Mucosa of stomach (tissue), 1 donor: ENCODE measurements around the gene ACTN3.
A peak's percentile ranks its signal among the peaks of the same experiment; 100 is the strongest.

Experiments used
- H3K27me3 ChIP-seq: one replicate; pipeline ENCODE4 v1.7.0; 2013; ENCODE audit warnings: mild to moderate bottlenecking, low read length; ENCODE audit not compliant: control insufficient read depth, insufficient read depth
- H3K36me3 ChIP-seq: one replicate; pipeline ENCODE4 v1.7.0; 2013; ENCODE audit warnings: low read length; ENCODE audit not compliant: control insufficient read depth, insufficient read depth
- H3K4me1 ChIP-seq: one replicate; pipeline ENCODE4 v1.7.0; 2013; ENCODE audit warnings: mild to moderate bottlenecking, low read length; ENCODE audit not compliant: control insufficient read depth, insufficient read depth
- H3K4me3 ChIP-seq: one replicate; pipeline ENCODE4 v1.7.0; 2013; ENCODE audit warnings: low read length
- H3K9ac ChIP-seq: one replicate; pipeline ENCODE4 v1.7.0; 2013; ENCODE audit warnings: mild to moderate bottlenecking, low read length, moderate library complexity
- H3K9me3 ChIP-seq: one replicate; pipeline ENCODE4 v1.7.0; 2013; ENCODE audit warnings: mild to moderate bottlenecking, low read length, moderate library complexity; ENCODE audit not compliant: control insufficient read depth
- donor health status: Pancreatic carcinoma.

Gene ACTN3

GRCh38 chr11:66546368-66546965, at the start of gene ACTN3:
Gene ACTN3 (plus strand): TSS chr11:66546903. CDS start chr11:66546938, 35 bp downstream.
- peaks cover 11% of the 10 kb centered on the region for H3K27me3 ChIP-seq
- H3K4me1 ChIP-seq, result peaks cover 12% of the 10 kb centered on the region
- H3K36me3 ChIP-seq, result no peaks in the 10 kb centered on the region
- H3K9me3 ChIP-seq, result no peaks in the 10 kb centered on the region
- peak within 1 kb of the TSS; percentile 61 for H3K4me3 ChIP-seq
- peak within 1 kb of the TSS; percentile 79 for H3K9ac ChIP-seq

GRCh38 chr11:66497206-66497605, 49.5 kb upstream of the ACTN3 start:
- Histone ChIP-seq H3K4me1 (peaks cover 5% of the 10 kb centered on the region), H3K9ac (no peak overlapping the region), H3K9me3 (no peaks in the 10 kb centered on the region), H3K27me3 (no peaks in the 10 kb centered on the region), H3K36me3 (peaks cover 8% of the 10 kb centered on the region), H3K4me3 (no peak overlapping the region)

GRCh38 chr11:66498506-66498905, 48.2 kb upstream of the ACTN3 start:
- no peaks in the 10 kb centered on the region for H3K27me3 ChIP-seq
- H3K36me3 ChIP-seq, result peaks cover 8% of the 10 kb centered on the region
- H3K9me3 ChIP-seq, result no peaks in the 10 kb centered on the region

GRCh38 chr11:66505276-66505816, 41.4 kb upstream of the ACTN3 start:
- Histone ChIP-seq H3K9ac (no peak overlapping the region), H3K4me3 (no peak overlapping the region), H3K27me3 (no peaks in the 10 kb centered on the region), H3K36me3 (no peaks in the 10 kb centered on the region), H3K9me3 (no peaks in the 10 kb centered on the region), H3K4me1 (peaks cover 4% of the 10 kb centered on the region)

More at GRCh38 chr11:66498506-66498905, 48.2 kb upstream of the ACTN3 start:
- Histone ChIP-seq H3K4me1 (peaks cover 5% of the 10 kb centered on the region), H3K9ac (no peak overlapping the region), H3K4me3 (no peak overlapping the region)

GRCh38 chr11:66509131-66509561, 37.6 kb upstream of the ACTN3 start:
- Histone ChIP-seq H3K9me3 (no peaks in the 10 kb centered on the region), H3K27me3 (no peaks in the 10 kb centered on the region), H3K4me3 (no peak overlapping the region), H3K9ac (no peak overlapping the region), H3K36me3 (no peaks in the 10 kb centered on the region), H3K4me1 (peaks cover 9% of the 10 kb centered on the region)

- H3K9me3 ChIP-seq, result no peaks in the 10 kb centered on the region
- peaks cover 9% of the 10 kb centered on the region for H3K4me1 ChIP-seq
- H3K27me3 ChIP-seq, result no peaks in the 10 kb centered on the region
- H3K4me3 ChIP-seq, result peak within 1 kb of the TSS; percentile 97
- H3K9ac ChIP-seq, result peak within 1 kb of the TSS; percentile 84
- H3K36me3 ChIP-seq, result no peaks in the 10 kb centered on the region
Measured at GRCh38 chr11:66510271-66510989, 36.3 kb upstream of the ACTN3 start, which contains the start of gene BBS1. Gene BBS1 (plus strand): TSS chr11:66510635. CDS start chr11:66510660, 25 bp downstream.

GRCh38 chr11:66510990-66511339, 35.7 kb upstream of the ACTN3 start:
- Histone ChIP-seq H3K9ac (peak overlapping the region; percentile 84), H3K4me3 (peak overlapping the region; percentile 97), H3K9me3 (no peaks in the 10 kb centered on the region), H3K4me1 (peaks cover 9% of the 10 kb centered on the region), H3K36me3 (no peaks in the 10 kb centered on the region), H3K27me3 (no peaks in the 10 kb centered on the region)

GRCh38 chr11:66523611-66524010, 23.1 kb upstream of the ACTN3 start:
- no peak overlapping the region for H3K9ac ChIP-seq
- H3K27me3 ChIP-seq, result no peaks in the 10 kb centered on the region
- H3K4me1 ChIP-seq, result no peaks in the 10 kb centered on the region
- H3K36me3 ChIP-seq, result peaks cover 10% of the 10 kb centered on the region
- H3K4me3 ChIP-seq, result no peak overlapping the region
- no peaks in the 10 kb centered on the region for H3K9me3 ChIP-seq

- H3K27me3 ChIP-seq, result no peaks in the 10 kb centered on the region
- peaks cover 10% of the 10 kb centered on the region for H3K36me3 ChIP-seq
- no peak overlapping the region for H3K9ac ChIP-seq
- no peaks in the 10 kb centered on the region for H3K9me3 ChIP-seq
- H3K4me1 ChIP-seq, result no peaks in the 10 kb centered on the region
- no peak overlapping the region for H3K4me3 ChIP-seq
Measured at GRCh38 chr11:66524304-66525040, 22.2 kb upstream of the ACTN3 start.

GRCh38 chr11:66529069-66529468, 17.6 kb upstream of the ACTN3 start:
- Histone ChIP-seq H3K27me3 (no peaks in the 10 kb centered on the region), H3K4me3 (no peak overlapping the region), H3K4me1 (no peaks in the 10 kb centered on the region), H3K9me3 (no peaks in the 10 kb centered on the region), H3K9ac (no peak overlapping the region), H3K36me3 (no peaks in the 10 kb centered on the region)

GRCh38 chr11:66529655-66530054, 17.0 kb upstream of the ACTN3 start:
- no peak overlapping the region for H3K9ac ChIP-seq
- no peaks in the 10 kb centered on the region for H3K27me3 ChIP-seq
- no peaks in the 10 kb centered on the region for H3K9me3 ChIP-seq
- no peak overlapping the region for H3K4me3 ChIP-seq
- no peaks in the 10 kb centered on the region for H3K4me1 ChIP-seq
- H3K36me3 ChIP-seq, result no peaks in the 10 kb centered on the region
